SK-N-DZ (cell line): ENCODE results near the gene NR0B1. TPM values are rescaled to one million over a fixed set of nuclear protein-coding genes. Genes with fewer than 3 reads are reported as not detected.

Experiments used
- DNase-seq: peaks from one replicate; pipeline ENCODE4 v3.0.0-alpha.2; 2015; ENCODE audit warnings: low spot score
- polyA plus RNA-seq, 2 experiments: library from polyadenylated mRNA; depleted of rRNA; stranded (reverse); fragments of >200 nt; gene quantifications; 2 replicates each; pipeline ENCODE4 v1.2.3, GENCODE V29; 2014

Gene NR0B1, protein sequence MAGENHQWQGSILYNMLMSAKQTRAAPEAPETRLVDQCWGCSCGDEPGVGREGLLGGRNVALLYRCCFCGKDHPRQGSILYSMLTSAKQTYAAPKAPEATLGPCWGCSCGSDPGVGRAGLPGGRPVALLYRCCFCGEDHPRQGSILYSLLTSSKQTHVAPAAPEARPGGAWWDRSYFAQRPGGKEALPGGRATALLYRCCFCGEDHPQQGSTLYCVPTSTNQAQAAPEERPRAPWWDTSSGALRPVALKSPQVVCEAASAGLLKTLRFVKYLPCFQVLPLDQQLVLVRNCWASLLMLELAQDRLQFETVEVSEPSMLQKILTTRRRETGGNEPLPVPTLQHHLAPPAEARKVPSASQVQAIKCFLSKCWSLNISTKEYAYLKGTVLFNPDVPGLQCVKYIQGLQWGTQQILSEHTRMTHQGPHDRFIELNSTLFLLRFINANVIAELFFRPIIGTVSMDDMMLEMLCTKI
- polyA plus RNA-seq (2014; cell fraction: cytosol; rRNA removed) = 0.39 TPM in 1 of 2 replicates, not detected in the other
- not detected in 2 replicates for polyA plus RNA-seq (2014; cell fraction: nucleus; rRNA removed)

DNA sequence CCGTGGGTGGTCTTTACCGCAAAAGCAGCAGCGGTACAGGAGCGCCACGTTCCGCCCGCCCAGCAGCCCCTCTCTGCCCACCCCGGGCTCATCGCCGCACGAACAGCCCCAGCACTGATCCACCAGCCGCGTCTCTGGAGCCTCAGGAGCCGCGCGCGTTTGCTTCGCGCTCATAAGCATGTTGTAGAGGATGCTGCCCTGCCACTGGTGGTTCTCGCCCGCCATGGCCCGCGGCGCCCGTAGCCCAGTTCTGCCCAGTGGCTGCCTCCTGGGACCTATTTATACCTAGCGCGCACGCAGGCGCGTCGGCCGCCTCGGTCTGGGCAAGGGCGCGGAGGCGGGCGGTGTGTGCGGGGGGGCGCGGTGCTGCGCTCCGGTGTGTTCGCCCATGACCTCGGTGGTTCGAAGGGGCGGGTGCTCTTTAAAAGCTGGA is at the start of gene NR0B1:
Gene NR0B1 (minus strand): TSS at position 252 of the 433 bp plus-strand sequence. CDS start 27 bp downstream, at position 225.
- DNase-seq = no peak

DNA sequence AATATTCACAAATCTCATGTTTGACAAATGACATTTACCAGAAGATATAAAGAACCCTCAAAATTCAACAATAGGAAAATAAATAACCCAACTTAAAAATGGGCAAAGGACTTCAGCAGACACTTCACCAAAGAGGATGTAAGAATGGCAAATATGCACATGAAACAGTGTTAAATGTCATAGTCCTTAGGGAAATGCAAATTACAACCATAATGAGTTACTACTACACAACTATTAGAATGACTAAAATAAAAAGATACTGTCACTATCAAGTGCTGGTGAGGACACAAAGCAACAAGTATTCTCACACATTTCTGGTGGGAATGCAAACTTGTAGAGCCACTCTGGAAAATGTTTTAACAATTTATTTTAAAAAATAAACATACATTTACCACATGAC is 40.8 kb upstream of the NR0B1 start:
- DNase-seq = no peak

DNA sequence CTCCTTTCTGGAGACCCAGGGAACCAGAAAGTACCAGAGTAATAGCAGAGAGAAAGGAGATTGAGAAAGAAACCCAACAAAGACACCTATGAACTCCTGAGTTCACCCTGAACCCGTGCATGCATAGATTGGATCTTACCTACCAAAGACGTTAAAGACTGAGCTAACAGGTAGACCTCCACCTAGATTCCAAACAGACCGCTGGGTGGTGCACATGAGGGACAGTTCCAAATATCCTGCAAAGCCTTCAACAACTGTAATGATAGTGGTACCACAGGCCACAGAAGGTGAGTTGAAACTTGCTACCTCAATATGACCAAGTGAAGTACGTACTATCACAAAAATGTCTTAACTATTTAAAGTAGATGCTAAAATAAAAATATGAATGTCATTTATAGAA is 34.0 kb upstream of the NR0B1 start:
- no peak for DNase-seq

DNA sequence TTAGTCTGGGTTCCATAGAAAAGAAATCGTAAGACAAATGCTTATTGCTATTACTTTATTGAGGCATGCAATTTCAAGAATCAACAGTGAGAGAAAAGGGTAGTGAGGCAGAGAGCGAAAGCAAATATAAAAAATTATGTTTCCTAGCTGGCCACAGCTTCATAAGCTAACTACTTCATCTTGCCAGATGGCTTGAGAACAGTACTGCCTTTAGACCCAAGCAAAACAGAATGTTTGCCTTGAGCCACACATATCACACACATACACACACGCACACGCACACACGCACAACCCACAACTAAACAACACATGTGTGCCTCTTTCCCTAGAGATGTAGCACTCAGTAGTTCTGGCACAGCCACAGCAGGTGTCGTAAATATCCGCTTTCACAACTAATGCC is 31.6 kb upstream of the NR0B1 start:
- DNase-seq = no peak

DNA sequence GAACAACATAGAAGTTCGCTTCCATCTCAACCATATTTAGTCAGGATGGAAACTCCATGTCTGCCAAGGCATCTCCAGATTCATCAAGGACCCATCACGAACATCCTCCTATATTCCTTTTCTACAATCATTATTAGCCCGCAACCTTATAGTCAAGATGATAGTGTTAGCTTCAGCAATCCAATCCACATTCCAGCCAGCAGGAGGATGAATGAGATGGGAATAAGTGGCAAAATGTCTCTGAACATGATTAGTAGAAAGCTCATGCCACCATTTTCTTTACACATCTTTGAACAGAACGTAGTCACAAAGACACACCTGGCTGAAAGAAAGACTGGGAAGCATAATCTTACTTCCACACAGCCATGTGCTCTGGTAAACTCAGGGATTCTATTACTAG is 18.6 kb upstream of the NR0B1 start:
- DNase-seq = no peak

DNA sequence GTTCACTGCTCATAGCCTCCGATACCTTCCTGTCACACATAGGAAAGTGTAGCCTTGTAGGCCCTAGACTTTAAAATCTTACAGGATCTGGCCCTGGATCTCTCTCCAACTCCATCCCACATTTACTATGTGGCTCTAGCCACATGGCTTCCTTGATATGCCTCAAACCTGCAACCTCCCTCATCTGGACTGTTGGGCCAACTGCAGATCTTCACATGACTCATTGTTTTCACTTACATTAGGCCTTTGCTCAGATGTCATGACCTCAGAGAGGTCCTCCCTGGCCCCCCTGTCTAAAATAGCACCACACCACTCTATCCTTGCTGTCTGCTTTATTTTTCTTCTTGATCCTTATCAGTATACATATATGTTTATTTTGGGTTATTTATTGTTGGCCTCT is 8.1 kb upstream of the NR0B1 start:
- DNase-seq = no peak

DNA sequence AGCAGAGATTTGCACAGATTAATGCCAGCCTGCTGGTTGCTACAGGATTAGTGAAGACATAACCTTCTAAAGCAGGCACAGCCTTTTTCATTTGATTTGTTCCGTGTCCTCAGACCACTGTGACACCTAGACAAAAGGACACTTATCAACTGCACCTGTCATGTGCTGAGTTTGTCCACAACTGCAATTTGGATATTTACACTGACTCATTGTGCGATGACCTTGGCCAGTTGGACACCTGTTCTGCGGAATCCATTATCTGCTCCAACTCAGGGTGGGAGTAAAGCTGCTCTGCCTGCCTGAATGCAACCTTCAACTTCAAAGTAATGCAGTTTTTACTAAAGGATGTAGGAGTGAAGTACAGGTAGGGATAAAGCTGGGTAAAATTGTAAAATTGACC is 4.1 kb upstream of the NR0B1 start:
- DNase-seq = no peak

DNA sequence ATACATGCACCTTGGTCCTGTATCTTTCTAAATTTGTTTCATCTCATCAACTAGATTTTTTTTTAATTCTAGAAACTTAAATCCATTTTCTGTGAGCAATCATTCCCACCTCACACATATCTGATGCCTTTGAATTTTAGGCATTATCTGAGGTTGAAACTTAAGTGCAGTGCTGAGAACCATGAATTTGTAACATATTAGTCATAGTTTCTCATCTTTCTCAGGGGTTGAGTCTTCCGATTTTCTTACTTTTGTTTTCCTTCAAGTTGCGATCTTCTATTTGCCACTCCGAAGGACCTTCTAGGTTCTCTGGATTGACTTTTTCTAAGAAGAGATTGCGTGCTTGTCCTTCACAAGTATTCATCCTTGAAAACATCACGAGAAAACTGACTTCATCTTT is 3.7 kb upstream of the NR0B1 start:
- no peak for DNase-seq

DNA sequence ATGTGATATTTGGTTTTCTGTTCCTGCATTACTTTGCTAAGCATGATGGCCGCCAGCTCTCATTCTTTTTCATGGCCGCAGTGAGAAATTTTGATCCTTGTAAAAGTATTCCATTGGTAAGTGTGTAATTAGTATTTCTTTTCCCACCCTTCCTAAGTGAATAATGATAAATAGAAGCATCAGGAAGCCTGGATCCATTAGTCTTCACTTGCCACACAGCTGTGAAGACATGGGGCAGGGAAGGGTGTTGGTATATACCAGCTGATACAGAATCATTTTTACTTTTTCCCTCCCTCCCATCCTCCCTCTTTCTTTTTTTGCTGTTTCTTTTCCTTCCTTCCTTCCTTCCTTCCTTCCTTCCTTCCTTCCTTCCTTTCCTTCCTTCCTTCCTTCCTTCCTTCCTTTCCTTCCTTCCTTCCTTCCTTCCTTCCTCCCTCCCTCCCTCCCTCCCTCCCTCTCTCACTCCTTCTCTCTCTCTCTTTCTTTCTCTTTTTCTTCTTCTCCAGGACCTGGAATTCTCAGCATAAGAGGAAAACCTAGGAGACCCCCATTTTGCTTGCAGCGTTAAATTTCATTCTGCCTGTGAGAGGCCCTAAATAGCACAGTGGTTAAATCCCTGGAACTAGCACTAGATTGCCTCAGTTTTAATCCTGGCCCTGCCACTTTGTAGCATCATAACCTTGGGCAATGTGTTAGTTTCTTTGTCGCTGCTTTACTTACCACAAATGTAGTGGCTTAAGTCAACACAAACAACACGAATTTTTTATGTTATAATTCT is 1.4 kb upstream of the NR0B1 start:
- DNase-seq = no peak

DNA sequence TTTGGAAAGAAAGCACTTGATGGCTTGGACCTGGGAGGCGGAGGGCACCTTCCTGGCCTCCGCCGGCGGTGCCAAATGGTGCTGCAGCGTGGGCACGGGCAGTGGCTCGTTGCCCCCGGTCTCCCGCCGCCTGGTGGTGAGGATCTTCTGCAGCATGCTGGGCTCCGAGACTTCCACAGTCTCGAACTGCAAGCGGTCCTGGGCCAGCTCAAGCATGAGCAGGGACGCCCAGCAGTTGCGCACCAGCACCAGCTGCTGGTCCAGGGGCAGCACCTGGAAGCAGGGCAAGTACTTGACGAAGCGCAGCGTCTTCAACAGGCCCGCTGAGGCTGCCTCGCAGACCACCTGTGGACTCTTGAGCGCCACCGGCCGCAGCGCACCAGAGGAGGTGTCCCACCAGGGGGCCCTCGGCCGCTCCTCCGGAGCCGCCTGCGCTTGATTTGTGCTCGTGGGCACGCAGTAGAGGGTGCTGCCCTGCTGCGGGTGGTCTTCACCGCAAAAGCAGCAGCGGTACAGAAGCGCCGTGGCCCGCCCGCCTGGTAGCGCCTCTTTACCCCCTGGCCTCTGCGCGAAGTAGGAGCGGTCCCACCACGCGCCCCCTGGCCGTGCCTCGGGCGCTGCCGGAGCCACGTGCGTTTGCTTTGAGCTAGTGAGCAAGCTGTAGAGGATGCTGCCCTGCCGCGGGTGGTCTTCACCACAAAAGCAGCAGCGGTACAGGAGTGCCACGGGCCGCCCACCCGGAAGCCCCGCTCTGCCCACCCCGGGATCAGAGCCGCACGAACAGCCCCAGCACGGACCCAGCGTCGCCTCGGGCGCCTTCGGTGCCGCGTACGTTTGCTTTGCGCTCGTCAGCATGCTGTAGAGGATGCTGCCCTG is 689 bp downstream of the NR0B1 start:
- DNase-seq = peak; percentile 15

DNA sequence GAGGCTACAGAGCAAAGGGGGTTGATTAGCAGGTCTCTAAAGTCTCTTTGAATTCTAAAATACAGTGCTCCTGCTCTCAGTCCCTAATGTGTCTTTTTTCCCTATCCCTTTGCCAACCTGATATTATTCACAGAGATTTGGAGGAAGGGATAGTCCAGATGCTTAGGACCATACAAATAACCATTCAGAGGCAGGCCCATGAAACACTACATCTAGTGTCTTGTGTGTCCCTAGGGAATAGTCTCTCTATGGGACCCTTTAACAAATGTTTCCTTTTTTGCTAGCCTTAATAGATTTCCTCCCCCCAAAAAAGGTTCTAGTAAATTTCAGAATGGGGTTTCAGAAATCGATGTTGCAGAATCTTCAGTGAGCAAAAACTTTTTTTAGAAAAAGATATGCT is 1.7 kb downstream of the NR0B1 start:
- DNase-seq = no peak

DNA sequence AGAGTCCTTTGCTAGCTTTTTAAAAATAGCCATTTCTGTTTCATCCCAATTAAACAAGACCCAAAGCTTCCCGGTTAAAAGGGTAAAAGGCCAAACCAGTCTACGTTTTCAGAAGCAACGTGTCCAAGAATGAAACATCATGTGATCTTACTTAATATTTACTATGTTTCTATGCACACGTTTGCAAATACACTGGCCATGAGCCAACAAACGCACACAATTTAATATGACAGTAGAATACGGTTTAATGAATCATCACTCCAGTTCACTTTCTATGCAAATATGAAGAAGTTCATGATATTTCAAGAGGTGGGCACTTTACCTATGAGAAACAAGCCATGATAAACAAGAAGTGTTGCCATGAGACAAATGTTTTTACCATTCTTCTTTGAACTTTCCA is 4.3 kb downstream of the NR0B1 start:
- no peak for DNase-seq

DNA sequence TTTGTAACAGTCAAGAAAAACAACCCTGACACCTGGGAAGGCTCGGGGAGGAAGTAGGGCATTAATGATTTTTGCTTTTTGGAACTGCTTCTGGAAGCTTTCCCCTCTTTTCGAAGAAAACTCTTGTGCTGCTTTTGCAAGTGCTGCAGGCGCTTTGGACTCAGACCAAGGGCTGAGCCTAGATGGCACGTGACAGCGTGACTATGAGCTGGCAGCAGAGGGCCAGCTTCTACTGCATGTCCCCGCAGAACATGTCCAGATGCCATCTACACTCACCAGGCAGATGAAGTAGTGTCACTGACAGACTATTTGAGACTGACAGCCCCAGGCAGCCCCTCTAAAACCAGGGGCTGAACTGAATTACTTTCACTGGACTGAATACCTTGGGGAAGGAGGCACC is 6.2 kb downstream of the NR0B1 start:
- DNase-seq = no peak

DNA sequence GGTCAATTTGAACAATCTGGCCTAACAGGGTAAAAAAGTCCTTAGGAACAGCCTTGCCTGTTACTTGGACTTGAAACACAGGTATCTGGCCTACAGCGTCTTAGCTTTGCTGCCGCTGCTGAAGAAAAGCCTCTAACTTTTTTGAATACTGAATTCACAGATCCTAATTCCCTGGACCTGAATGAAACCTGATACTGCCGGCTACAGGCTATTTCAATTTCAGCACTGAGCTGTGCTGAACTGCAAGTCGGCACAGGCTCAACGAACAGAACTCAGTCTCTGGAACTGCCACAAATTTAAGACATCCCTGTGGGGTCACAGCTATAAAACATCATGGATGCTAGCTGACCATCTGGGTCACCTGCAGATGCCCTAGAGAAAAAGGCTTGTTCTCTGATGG is 7.2 kb downstream of the NR0B1 start:
- DNase-seq = peak; percentile 5

DNA sequence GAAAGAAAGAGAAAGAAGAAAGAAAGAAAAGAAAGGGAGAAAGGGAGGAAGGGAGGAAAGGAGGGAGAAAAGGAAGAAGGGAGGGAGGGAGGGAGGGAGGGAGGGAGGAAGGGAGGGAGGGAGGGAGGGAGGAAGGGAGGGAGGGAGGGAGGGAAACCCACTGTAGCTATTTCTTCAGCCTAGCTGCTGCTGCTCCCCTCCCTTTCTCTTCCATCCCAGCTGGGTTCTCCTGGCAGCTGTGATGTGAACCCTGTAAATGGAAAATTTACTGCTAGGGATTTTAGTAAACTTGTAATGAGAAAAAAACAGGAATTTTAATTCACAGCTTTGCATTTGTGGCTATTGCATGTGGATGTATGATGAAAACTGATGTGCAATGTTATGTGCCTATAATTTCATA is 8.0 kb downstream of the NR0B1 start:
- no peak for DNase-seq

DNA sequence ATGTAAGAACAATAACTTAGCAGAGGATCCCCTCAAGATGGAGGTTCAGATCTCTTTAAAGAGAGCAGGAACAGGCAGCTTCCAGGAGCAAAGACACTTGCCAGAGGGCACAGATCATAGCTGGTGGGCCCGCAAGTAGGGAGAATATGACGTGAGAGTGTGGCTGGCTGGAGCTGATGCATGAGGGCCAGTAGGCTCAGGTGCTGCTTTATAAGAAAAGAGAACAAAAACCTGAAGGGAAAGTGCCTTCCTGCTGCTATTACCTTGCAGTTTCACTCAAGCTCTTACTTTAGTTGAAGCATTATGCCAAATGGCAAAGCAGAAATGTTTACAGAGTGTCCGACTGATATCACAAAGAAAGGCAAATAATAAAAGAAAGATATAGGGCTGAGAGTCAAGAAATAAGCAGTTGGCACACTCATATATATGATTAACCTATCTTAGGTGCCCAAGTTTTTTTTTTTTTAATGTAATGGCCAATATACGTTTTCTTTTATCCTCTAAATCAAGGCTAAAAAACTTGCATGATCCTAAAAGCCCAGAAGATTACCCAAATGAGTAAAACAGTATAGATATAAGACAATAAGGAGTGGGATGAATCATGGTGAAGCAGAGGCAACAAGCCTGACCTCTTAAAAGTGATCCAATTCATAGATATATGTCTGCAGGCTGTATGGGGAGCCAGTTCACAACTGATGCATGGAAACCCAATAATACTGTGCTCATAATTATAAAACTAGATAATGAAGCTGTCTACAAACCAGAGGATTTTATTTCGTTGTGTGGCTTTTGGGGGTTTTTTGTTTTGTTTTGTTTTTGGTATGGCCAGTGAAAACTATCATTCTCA is 12.6 kb downstream of the NR0B1 start:
- no peak for DNase-seq

DNA sequence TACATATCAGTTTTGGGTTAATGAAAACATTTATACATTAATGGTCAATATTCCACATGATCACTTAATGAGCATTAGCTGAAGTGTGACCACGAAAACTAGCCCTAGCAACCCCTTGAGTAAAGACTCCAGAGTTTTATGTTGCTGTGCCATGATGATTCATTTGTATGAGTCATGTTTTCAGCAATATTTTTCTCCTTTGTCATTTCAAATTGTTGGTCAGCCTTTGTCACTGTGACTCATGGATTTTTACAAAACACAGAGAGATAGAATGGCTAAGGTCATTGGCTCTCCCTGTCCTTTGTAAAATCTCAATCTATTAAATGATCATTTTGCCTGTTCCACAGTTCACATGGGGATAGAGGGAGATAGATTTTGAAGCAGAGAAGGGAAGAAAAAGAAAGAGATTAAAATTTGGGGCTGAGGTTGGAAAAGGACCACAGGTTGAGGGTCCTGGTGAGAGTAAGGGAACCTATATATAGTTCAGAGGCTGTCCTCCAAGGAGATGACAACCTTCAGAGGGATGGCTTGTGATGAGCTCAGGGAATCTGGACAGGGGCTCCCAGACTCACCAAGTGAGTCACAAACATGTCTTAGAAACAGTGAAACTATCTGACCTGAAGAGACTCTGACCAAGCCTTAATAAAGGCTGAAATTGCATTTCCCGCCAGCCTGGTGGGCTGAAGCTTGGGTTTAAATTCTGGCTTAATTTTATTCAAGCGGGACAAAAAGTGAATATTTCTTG is 25.6 kb downstream of the NR0B1 start:
- DNase-seq = no peak

DNA sequence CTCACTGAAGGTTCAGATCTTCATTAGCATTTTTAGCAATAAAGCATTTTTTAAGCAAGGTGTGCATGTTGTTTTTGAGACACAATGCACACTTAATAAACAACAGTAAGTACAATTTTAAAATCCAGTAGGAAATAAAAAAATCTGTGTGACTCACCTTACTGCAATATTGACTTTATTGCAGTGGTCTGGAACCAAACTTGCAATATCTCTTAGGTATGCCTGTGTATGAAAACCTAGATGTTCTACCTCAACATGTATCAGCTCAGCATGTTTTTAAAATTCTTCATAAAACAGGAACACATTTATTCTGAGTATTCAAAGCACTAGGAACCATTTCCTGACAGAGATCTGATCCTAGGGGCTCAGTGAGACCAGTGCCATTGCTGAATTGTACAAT is 26.7 kb downstream of the NR0B1 start:
- no peak for DNase-seq

DNA sequence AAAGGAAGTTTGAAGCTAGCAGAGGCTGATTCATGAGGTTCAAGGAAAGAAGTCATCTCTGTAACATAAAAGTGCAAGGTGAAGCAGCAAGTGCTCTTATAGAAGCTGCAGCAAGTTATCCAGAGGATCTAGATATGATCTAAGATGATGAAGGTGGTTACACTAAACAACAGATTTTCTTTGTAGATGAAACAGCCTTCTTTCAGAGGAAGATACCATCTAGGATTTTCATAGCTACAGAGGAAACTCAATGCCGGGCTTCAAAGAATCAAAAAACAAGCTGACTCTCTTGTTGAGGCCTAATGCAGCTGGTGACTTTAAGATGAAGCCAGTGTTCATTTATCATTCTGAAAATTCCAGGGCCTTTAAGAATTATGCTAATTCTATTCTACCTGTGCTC is 28.8 kb downstream of the NR0B1 start:
- no peak for DNase-seq

DNA sequence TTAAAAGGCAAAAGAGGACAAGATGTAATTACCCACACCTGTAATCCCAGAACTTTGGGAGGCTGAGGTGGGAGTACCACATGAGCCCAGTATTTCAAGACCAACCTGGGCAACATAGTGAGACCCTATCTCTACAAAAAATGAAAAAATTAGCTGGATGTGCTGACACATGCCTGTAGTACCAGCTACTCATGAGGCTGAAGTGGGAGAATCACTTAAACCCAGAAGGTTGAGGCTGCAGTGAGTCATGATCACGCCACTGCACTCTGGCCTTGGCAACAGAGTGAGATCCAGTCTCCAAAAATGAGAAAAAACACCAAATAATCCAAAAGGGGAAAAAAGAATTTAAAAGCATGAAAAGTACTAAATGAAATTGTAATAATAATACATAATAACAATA is 30.8 kb downstream of the NR0B1 start:
- no peak for DNase-seq
